NCI-H748 (cell line): ENCODE data around the gene LITAFD.
"Not testable (repeated sequence)": the region's sequence is repeated elsewhere in the genome, so short reads cannot be mapped to it uniquely, and the experiment has no call there.

ENCODE experiments used
- DNase-seq: peaks from one replicate; lab custom pipeline; 2025; ENCODE audit not compliant: unreplicated experiment; lab: John Stamatoyannopoulos, UW

Gene LITAFD

GRCh38 chr16:8882041-8882617 lies at the start of gene LITAFD:
Gene LITAFD, plus strand, starts transcription at chr16:8882351. Its CDS starts 2,005 bp downstream, at chr16:8884356.
- DNase-seq, result no peak

- DNase-seq, result no peak
Measured at GRCh38 chr16:8832717-8833105, 49.4 kb upstream of the LITAFD start.

- not testable (repeated sequence) for DNase-seq
Measured at GRCh38 chr16:8836797-8837196, 45.4 kb upstream of the LITAFD start.

- DNase-seq, result not testable (repeated sequence)
Measured at GRCh38 chr16:8837594-8837993, 44.6 kb upstream of the LITAFD start.

GRCh38 chr16:8842016-8842415 lies 40.1 kb upstream of the LITAFD start:
- DNase-seq, result not testable (repeated sequence)

- not testable (repeated sequence) for DNase-seq
Measured at GRCh38 chr16:8843296-8843695, 38.9 kb upstream of the LITAFD start.

GRCh38 chr16:8845699-8846298 lies 36.4 kb upstream of the LITAFD start:
- no peak for DNase-seq

GRCh38 chr16:8846401-8846932 lies 35.7 kb upstream of the LITAFD start:
- DNase-seq, result no peak

GRCh38 chr16:8847145-8847544 lies 35.0 kb upstream of the LITAFD start:
- no peak for DNase-seq

GRCh38 chr16:8847623-8848022 lies 34.5 kb upstream of the LITAFD start:
- no peak for DNase-seq

GRCh38 chr16:8848231-8848938 lies 33.8 kb upstream of the LITAFD start:
- DNase-seq, result no peak

- no peak for DNase-seq
Measured at GRCh38 chr16:8848939-8849391, 33.2 kb upstream of the LITAFD start.

GRCh38 chr16:8849411-8850011 lies 32.6 kb upstream of the LITAFD start:
- no peak for DNase-seq

GRCh38 chr16:8850279-8850885 lies 31.8 kb upstream of the LITAFD start:
- DNase-seq, result no peak

GRCh38 chr16:8851761-8852403 lies 30.3 kb upstream of the LITAFD start:
- no peak for DNase-seq

GRCh38 chr16:8852534-8852933 lies 29.6 kb upstream of the LITAFD start:
- DNase-seq, result no peak

GRCh38 chr16:8853150-8853549 lies 29.0 kb upstream of the LITAFD start:
- no peak for DNase-seq

- DNase-seq, result no peak
Measured at GRCh38 chr16:8853611-8854010, 28.5 kb upstream of the LITAFD start.

- no peak for DNase-seq
Measured at GRCh38 chr16:8854298-8854948, 27.7 kb upstream of the LITAFD start.
